HG03571 (cell line): Measurements from ENCODE around the gene HTR3E.
"Not testable (repeated sequence)": the region's sequence is repeated elsewhere in the genome, so short reads cannot be mapped to it uniquely, and the experiment has no call there.

Experiments used
- ATAC-seq: cut with Tn5 transposase; IDR thresholded peaks from one replicate; pipeline ENCODE4 v1.9.1; 2021; ENCODE audit not compliant: unreplicated experiment

HTR3E gene

GRCh38 chr3:184096811-184097383 is at the start of gene HTR3E:
Gene HTR3E (plus strand): TSS chr3:184097064. CDS start chr3:184097530, 466 bp downstream.
- ATAC-seq = no peak

GRCh38 chr3:184050217-184050847 is 46.5 kb upstream of the HTR3E start:
- no peak for ATAC-seq

GRCh38 chr3:184052767-184053166 is 44.1 kb upstream of the HTR3E start, which contains the start of gene HTR3C:
Gene HTR3C (plus strand): TSS chr3:184053047. CDS start chr3:184053081, 34 bp downstream.
- ATAC-seq = no peak

- no peak for ATAC-seq
Observed at GRCh38 chr3:184058029-184058428, 38.8 kb upstream of the HTR3E start.

GRCh38 chr3:184059424-184059823 is 37.4 kb upstream of the HTR3E start:
- ATAC-seq = no peak

GRCh38 chr3:184062637-184063036 is 34.2 kb upstream of the HTR3E start:
- ATAC-seq = no peak

GRCh38 chr3:184066211-184066610 is 30.7 kb upstream of the HTR3E start:
- ATAC-seq = no peak

- no peak for ATAC-seq
Observed at GRCh38 chr3:184067573-184068055, 29.2 kb upstream of the HTR3E start.

GRCh38 chr3:184068344-184068743 is 28.5 kb upstream of the HTR3E start:
- ATAC-seq = no peak

GRCh38 chr3:184071142-184071541 is 25.7 kb upstream of the HTR3E start:
- ATAC-seq = not testable (repeated sequence)

- no peak for ATAC-seq
Observed at GRCh38 chr3:184073621-184074020, 23.2 kb upstream of the HTR3E start.

GRCh38 chr3:184075901-184076300 is 21.0 kb upstream of the HTR3E start:
- no peak for ATAC-seq

- ATAC-seq = no peak
Observed at GRCh38 chr3:184077881-184078280, 19.0 kb upstream of the HTR3E start.

- no peak for ATAC-seq
Observed at GRCh38 chr3:184078851-184079250, 18.0 kb upstream of the HTR3E start.

- ATAC-seq = no peak
Observed at GRCh38 chr3:184081116-184081830, 15.6 kb upstream of the HTR3E start.

- no peak for ATAC-seq
Observed at GRCh38 chr3:184082034-184082433, 14.8 kb upstream of the HTR3E start.

GRCh38 chr3:184082465-184082864 is 14.4 kb upstream of the HTR3E start:
- no peak for ATAC-seq

GRCh38 chr3:184085389-184085852 is 11.4 kb upstream of the HTR3E start:
- ATAC-seq = no peak

- ATAC-seq = no peak
Observed at GRCh38 chr3:184092199-184092598, 4.7 kb upstream of the HTR3E start.

- ATAC-seq = no peak
Observed at GRCh38 chr3:184097556-184097955, 692 bp downstream of the HTR3E start.

GRCh38 chr3:184099806-184100686 is 3.2 kb downstream of the HTR3E start:
- ATAC-seq = no peak
